ENCODE measurements around the gene CFAP73. TPM values are rescaled to one million over a fixed set of nuclear protein-coding genes. Genes with fewer than 3 reads are reported as not detected.

Gene CFAP73
- total RNA-seq, 1 donor = not detected

GRCh38 chr12:113162102-113163029 lies 12.8 kb downstream of the CFAP73 start:
- no peak for TF ChIP-seq CTCF (IDR thresholded peaks at IDR 0.05; ENCODE audit: insufficient read depth, low read length)
- DNase-seq (ENCODE audit: low read depth) = no peak
- H3K4me3 ChIP-seq (ENCODE audit: low read depth, low read length) = no peak overlapping the region

DNA sequence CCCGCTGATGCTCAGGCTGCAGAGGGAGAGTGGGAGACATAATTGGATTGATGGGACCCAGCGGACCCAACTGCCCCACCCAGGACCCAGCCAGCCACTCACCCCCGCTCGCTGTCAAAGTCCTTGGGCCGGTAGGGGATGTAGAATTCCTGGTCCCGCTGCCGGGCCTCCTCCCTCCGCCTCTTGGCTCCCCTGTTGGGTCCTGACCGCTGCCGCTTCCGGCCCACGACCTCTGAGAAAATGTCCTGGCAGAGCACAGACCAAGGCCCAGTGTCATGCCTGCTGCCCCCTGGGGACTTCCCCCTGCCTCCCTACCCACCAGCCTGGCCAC lies 13.5 kb downstream of the CFAP73 start:
- H3K4me3 ChIP-seq (ENCODE audit: low read depth, low read length) = no peak overlapping the region
- no peak for DNase-seq (ENCODE audit: low read depth)
- no peak for TF ChIP-seq CTCF (IDR thresholded peaks at IDR 0.05; ENCODE audit: insufficient read depth, low read length)

DNA sequence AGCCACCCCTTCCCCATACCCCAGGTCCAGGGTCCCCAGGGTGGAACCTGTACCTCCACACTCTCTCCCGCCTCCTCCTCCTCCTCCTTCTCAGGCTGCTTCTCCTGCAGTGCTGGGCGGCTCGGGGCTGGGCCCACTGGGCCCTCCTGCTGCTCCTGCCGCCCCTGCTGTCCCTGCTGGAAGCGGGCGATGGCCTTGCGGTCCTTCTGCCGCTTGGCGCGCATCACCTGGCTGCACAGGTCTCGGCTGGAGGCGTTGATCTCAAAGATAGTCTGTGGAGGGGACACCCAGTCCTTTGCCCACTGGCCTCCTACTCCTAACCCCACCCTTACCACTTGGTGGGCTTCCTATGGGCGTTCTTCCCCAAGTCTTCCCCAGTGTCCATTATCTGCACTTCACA lies 14.5 kb downstream of the CFAP73 start:
- no peak for TF ChIP-seq CTCF (IDR thresholded peaks at IDR 0.05; ENCODE audit: insufficient read depth, low read length)
- H3K4me3 ChIP-seq (ENCODE audit: low read depth, low read length) = no peak overlapping the region
- DNase-seq (ENCODE audit: low read depth) = no peak

DNA sequence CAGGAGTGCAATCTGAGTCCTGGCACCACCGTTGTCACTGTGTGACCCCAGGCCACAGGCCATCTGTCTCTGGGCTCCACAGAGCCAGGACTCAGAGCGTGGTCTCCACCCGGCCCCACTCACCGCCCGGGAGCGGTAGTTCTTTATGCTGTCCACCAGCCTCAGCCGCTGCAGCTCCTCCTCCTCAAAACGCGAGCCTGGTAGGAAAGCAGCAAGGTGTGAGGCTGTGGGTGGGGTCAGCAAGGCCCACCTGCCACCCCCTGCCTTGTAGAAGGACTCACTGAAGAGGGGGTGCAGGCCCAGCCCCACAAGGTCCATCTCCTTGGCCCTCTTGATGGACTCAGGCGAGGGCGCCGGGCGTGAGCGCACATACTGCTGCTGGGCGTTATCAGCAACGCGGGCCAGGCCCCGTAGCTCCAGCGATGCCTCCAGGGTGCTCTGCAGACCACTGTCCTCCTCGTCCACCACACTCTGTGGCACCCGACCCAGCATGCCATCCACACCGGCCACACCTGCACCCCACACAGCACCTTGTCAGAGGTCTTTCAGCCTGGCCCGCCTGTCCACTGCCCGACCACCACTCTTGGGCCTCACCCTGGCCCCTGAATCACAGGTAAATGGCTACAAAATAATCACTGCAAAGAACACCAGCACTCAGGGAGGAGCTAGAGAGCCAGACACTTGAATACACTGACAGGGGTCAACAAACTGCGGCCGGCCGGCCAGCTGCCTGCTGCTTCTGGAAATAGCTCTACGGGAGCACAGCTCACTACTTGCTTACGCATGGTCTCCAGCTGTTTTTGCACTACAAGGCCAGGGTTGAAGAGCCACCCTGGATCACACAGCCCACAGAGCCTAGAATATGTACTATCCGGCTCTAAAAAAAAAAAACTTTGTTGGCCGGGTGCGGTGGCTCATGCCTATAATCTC lies 16.3 kb downstream of the CFAP73 start:
- DNase-seq (ENCODE audit: low read depth) = no peak
- no peak for TF ChIP-seq CTCF (IDR thresholded peaks at IDR 0.05; ENCODE audit: insufficient read depth, low read length)
- H3K4me3 ChIP-seq (ENCODE audit: low read depth, low read length) = no peak overlapping the region

DNA sequence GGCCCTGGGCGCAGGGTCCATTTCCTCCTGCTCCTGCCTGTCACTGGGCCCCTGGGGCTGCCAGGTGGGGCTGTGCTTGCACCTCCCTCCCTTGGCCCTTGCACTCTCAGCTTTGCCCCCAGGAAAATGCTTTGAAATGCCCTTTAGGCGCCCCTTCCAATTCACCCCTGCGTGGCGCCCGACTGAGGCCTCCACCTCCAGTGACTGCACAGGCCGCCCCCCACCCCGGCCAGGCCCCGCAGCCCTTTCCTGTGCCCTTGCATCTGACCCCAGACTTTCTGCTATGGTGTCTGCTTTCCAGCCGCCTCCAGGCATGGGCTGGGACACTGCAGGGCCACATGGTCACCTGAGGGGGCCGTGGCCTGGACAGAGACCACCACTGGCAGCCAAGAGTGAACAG lies 18.3 kb downstream of the CFAP73 start:
- no peak overlapping the region for H3K4me3 ChIP-seq (ENCODE audit: low read depth, low read length)
- no peak for DNase-seq (ENCODE audit: low read depth)
- TF ChIP-seq CTCF (IDR thresholded peaks at IDR 0.05; ENCODE audit: insufficient read depth, low read length) = no peak

DNA sequence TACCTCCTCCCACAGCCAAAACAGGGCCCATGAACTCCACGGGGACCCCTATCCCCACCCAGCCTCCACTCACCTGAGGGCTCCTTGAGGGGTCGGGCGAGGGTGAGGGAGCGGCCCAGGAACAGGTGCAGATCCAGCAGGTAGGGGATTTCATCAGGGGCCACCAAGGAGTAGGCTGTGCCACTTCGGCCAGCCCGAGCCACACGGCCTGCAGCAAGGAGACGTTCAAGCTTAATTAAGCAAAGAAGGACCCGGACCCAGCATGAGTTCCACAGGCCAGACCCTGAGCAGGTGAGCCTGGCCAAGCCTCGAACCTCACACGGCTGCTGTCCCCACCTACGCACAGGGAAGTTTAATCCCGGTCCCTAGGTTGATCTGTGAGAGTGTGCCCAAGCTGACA lies 20.2 kb downstream of the CFAP73 start:
- no peak overlapping the region for H3K4me3 ChIP-seq (ENCODE audit: low read depth, low read length)
- no peak for TF ChIP-seq CTCF (IDR thresholded peaks at IDR 0.05; ENCODE audit: insufficient read depth, low read length)
- no peak for DNase-seq (ENCODE audit: low read depth)
